Activated gamma-delta T cell (primary cell): ENCODE data around the gene LSS.

Experiments
- DNase-seq: peaks from one replicate; lab custom pipeline; 2025; lab: John Stamatoyannopoulos, UW

The LSS gene

GRCh38 chr21:46218906-46219590 is 9.5 kb downstream of the LSS start:
- no peak for DNase-seq

DNA sequence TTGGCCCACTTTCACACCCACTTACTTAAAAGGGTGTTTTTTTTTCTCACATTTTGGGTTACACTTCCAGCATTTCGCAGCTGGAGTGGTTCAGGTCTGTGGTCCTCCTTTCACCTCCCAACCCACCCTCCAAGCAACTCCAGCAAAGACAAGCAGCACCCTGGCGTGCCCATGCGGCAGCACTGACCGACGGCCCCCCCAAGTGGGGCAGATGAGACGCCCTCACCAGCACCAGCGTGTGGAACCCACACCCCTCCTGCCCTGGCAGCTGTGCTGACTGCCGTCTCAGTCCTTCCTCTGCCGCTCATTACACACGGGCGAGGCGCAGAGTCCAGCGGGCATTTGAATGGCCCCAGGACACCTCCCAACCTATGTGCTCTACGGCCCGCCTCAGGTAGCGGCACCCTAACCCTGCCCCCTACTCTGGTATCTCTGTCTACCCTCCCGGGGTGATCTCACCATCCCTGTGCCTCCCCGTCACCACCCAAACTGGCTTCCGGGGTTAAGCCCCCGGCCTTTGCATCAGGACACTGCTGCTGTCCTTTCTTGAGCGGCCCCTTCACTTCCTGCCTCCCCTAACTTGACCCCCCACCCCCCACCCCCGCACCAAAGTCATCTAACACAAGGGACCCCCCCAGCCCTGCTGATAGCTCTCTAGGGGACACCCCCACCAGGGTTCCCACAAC is 10.9 kb downstream of the LSS start:
- no peak for DNase-seq

DNA sequence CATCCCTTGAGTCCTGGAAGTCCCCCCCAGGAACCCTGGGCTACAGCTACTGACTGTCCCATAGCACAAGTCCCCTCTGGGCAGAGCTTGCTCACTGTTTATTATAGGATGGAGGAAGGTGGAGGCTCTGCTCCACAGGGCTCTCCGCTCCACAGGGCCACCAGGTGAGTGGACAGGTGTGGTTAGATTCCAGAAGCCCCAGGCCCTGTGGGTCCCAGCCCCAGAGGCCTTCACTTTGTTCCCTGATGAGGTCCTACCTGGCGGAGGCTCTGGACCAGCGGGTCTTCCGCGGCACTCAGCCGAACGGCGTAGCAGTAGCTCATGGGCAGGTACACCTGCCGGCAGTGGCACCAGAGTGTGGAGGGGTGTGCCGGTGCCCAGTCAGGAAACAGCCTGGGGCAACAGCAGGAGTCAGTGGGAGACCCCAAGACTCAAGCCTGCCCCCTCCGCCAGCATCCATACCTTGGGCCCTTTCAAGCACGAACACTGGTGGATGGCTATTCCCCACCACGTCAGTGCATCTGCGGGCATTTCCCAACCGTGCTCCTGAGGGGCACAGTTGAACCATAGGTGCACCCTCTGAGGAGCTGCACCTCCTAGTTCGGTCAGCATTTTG is 12.3 kb downstream of the LSS start:
- DNase-seq = no peak

GRCh38 chr21:46215436-46216131 is 13.0 kb downstream of the LSS start:
- DNase-seq = no peak

GRCh38 chr21:46214478-46215340 is 13.9 kb downstream of the LSS start:
- no peak for DNase-seq

DNA sequence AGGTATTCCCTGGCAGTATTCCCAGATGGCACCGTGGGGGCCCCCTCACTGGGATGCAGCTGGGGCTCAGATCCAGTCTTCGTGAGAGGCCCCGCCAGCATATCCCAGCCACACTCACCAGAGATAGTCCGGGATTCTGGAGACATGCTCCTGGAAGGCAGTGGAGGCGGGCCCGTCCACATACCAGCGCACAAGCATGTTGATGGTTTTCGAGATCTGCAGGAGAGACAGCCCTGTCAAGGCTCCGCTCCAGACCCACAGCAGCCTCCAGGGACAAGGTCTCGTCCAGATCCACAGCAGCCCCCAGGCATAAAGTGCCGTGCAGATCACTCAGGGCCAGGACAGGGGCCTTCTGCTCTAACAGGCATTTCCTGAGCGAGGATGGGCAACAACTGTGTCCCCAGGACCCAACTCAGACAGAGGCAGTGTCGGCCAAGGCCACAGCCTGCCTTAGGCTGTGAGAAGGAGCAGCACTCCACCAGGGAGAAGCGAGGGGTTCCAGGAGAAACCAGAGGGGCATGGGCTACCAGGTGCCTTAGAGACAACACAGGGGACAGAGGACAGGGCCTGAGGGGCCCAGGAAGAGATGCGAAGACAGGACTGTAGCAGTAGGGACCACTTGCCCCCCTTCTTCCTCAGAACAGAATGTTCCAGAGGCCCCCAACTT is 14.8 kb downstream of the LSS start:
- DNase-seq = no peak

DNA sequence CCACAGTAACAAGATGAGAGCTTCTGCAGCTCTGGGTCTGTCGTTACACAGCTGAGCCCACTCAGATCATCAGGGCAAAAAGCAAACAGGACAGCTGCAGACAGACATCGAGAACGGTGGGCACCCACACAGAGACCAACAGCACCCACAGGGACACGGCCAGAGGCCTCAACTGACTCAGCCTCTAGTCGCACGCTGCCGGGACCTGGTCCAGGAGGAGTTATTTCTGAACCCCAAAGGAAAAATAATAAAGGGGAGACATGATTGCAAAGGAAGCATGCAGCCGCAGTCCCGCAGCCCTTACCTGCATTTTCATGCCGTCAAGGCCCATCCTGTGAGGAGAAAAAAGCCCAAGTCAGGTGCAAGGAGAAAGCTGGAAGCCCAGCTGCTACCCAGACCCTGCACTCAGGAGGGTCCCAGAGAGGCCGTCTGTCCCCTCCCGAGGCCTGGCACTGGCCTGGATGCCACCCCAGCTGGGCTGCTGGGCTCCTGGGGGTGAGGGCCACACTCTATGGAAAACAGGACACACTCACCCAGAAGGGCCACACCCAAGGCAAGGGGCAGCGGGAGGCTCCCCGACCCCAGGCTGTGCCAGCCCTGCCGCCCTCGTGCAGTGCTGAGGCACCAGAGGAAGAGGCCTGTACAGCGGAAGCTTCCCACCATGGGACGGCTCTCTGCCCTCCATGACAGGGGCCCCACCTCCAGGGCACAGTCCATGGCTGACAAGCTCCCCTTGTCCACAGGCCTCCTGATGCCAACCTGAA is 15.7 kb downstream of the LSS start:
- no peak for DNase-seq

DNA sequence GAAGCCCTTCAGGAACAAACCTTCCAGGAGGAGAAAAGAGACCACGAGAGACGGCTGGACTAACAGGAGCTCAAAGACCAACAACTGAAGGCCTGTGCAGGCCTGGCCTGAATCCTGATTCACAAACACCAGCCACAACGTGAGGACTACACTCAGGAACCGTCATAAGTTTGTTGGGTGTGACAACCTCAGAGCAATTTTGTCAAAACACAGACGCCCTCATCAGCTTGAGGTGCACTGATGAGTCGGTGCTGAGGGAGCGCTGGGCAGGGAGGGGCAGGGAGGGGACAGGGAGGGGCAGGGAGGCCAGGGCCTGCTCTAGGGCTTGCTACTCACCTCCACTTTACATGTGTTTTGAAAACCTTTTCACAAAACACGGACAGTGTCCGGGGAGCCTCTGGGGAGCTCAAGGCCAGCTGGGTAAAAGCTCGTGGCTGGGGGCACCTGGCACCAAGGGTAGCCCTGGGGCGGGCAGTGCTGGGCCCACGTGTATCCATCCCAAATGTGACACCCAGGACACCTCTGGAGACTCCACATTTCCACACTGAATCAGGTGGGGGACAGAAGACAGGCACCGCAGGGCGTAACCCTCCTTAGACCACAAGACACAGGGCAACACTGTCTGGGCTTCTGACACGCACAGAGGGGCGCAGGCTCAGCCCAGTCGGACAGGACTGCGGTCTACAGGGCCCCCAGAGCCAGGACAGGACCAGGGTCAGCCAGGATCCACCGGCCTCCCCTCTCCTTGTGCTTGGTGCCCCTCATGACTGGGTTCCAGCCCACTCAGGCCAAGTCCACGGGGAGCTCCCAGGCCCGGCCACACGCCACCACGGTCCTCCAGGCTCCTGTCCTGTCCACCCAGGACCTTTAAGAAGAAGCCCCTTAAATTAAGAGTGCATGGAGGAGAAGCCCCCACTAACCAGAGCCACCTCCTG is 16.5 kb downstream of the LSS start:
- DNase-seq = no peak

GRCh38 chr21:46211376-46211775 is 17.2 kb downstream of the LSS start:
- DNase-seq = no peak

DNA sequence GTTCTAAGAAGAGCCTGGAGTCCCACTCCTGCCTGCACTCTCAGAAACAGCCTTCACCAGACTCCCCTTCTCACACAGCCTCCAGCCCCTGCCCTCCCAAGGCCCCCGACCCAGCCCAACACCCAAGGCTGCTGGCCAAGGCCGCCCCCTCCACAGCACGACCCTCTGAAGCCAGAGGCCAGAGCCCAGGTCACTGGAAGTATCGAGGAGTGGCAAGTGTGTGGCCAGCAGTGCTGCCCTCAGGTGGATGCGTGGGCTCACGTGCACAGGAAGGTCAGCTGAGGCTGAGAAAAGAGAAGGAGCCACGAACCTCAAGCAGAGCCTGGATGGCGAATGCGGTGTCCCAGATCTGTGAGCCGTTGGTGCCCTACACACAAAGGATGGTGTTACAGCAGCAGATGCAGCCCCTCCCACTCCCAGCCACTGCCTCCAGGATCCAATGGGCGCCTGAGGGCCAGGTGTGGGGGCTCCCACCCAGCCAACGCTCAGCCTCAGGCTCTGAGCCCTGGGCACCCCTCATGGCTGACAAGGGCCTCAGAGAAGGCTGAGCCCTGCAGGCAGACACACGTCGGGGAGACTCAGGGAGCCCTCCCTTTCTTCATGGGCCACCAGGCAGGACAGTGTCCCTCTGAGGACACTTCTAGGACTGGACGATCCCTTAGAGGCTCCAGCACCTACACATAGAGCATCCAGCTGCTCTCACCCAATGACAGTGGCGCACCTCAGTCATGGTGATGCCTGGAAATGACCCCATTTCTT is 18.0 kb downstream of the LSS start:
- DNase-seq = no peak

DNA sequence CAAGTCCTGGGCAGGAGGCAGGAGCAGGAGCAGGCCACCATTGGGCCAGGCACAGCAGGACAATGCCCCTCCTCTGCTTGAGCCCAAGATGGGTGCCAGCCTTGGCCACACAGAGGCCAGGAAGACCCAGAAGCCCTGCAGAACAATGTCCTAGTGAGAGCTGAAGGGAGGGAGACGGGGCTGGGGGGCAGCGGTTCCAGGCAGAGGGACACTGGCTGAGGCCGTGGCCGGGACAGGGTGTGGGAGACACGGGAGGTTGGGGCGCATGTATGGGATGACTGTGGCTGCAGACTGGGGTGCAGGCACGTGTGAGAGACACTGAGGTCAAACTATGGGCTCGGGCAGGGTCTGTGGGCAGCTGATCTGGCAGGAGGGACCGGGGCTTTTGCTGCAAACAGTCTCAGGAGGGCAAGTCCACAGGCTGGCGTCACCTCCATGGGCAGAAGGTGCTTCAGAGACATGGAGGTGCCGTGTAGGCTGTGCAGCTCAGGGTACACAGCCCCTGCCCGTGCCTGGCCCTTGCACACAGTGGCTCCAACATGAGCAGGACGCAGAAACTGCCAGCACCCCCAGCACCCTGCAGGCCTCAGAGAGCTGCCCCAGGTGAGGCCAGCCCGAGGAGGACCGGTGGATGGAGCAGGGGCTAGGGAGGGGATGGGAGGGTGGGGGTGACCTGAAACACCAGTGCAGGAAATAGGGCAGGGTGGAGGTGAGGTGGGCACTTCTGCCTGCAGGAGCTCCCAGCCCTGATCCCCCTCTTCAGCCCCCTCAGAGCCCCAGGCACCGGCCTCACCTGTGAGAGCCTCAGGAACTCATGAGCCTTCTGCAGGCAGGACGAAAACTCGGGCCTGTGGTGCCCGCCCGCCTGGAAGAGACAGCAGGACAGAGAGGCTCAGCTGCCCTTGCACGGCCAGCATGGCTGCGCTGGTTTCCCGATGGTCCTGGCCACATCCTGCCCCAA is 19.5 kb downstream of the LSS start:
- DNase-seq = no peak

- no peak for DNase-seq
These were observed 20.5 kb downstream of the LSS start for GRCh38 chr21:46207920-46208591.

- no peak for DNase-seq
These were observed 21.3 kb downstream of the LSS start for GRCh38 chr21:46207006-46207919.

GRCh38 chr21:46206163-46207005 is 22.2 kb downstream of the LSS start:
- DNase-seq = no peak

DNA sequence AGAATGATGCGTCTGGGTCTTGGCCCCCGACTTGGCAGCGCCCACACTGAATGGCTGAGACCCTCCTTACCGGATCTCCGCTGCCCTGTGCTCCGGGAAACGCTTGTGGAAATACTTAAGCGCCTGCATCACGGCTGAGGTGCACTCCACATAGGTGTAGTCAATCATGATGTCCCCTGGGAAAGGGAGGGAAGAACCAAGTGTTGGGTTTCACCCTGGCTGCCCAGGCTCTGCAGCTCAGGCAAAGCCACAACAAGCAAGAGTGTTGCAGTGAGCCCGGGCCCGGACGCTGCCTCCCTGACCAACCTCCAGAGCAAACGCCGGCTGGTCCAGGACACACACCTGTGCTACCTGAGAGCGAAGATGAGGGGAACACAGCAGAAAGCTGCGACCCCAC is 22.8 kb downstream of the LSS start:
- no peak for DNase-seq
